Hepatocyte (in vitro differentiated cells): Measurements from ENCODE around the gene LIPE.

Source experiments
- CTCF ChIP-seq: fragments of 200-600 bp; sonication (generic); IDR thresholded peaks from 2 replicates; pipeline ENCODE4 v1.5.1; 2016; ENCODE audit warnings: antibody characterized with exemption, mild to moderate bottlenecking; ENCODE audit not compliant: poor library complexity
- EZH2 ChIP-seq: fragments of 200-600 bp; sonication (generic); IDR thresholded peaks from 2 replicates; pipeline ENCODE4 v1.6.1; 2016; ENCODE audit warnings: antibody characterized with exemption, mild to moderate bottlenecking, borderline replicate concordance
- EZH2phosphoT487 ChIP-seq: fragments of 200-600 bp; sonication (generic); IDR thresholded peaks from one replicate; pipeline ENCODE4 v1.6.1; 2018; ENCODE audit warnings: antibody characterized with exemption, mild to moderate bottlenecking, low read depth, moderate library complexity; ENCODE audit not compliant: unreplicated experiment, severe bottlenecking

GRCh38 chr19:42411581-42412178, 15.5 kb downstream of the LIPE start:
- TF ChIP-seq CTCF (no peak), EZH2 (no peak), EZH2phosphoT487 (no peak)
